ENCODE results near the gene PSMC4.

DNA sequence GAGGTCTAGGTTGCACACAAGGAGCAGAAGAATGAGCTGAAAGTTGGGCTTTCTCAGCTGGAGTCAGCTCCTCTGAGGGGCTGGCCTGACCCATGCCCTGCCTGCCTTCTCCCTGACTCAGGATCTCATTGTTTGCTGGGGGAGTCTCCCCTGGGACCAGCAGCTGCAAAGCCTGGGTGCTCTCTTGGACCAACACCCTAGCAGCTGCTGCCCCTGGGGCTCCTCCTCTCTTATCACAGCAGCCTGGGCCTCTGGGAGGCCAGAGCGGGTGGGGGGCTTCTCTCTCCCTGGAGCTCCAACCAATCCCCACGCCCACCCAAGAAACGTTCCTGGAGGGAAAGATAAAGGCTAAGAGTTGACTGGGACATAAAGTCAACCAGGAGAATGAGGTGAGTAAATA, 34.9 kb upstream of the PSMC4 start:
- TF ChIP-seq POLR2AphosphoS5 (IDR thresholded peaks at IDR 0.05; ENCODE audit: low read depth, low read length) (no peak), CTCF (IDR thresholded peaks at IDR 0.05) (no peak), RFX5 (IDR thresholded peaks at IDR 0.05; ENCODE audit: low read length) (no peak), TAF1 (IDR thresholded peaks at IDR 0.05; ENCODE audit: borderline replicate concordance, low read depth, low read length) (no peak), REST (IDR thresholded peaks at IDR 0.05; ENCODE audit: low read depth, low read length) (no peak)
